IMR-90 (cell line): ENCODE measurements around the gene PRTFDC1. TPM values are rescaled to one million over a fixed set of nuclear protein-coding genes. Genes with fewer than 3 reads are reported as not detected.

Source experiments
- ATAC-seq: fragments of 200-7000 bp; cut with Tn5 transposase; 2 replicates; pipeline ENCODE4 v1.9.1; 2020; ENCODE audit warnings: low read depth, mild to moderate bottlenecking, moderate library complexity
- BruUV-seq: library from RNA; stranded (reverse); fragments of 400-500 nt; replicated peaks from 2 replicates; lab custom pipeline; 2021; lab: Mats Ljungman, UMichigan
- CTCF ChIA-PET: fragments of 300-600 bp; formaldehyde crosslinking; extraction: SDS; loops from one replicate; lab custom pipeline; 2021; ENCODE audit warnings: antibody characterized with exemption; lab: Yijun Ruan, JAX
- POLR2A ChIA-PET: fragments of 300-600 bp; sonication (Branson Sonifier 250); formaldehyde crosslinking; loops from one replicate; lab custom pipeline; 2022; ENCODE audit warnings: antibody characterized with exemption; ENCODE audit not compliant: unreplicated experiment; lab: Charles Lee
- DNase-seq: peaks from one replicate; pipeline ENCODE4 v3.0.0; 2013
- H2AFZ ChIP-seq: replicated peaks from 2 replicates; pipeline ENCODE3; 2013; ENCODE audit warnings: low read length, mild to moderate bottlenecking; ENCODE audit not compliant: poor library complexity
- H2AK5ac ChIP-seq: 2 replicates; pipeline ENCODE4 v1.6.1; 2013; ENCODE audit warnings: low read depth, low read length, inconsistent platforms
- H2AK9ac ChIP-seq: replicated peaks from 2 replicates; pipeline ENCODE3; 2013; ENCODE audit warnings: mild to moderate bottlenecking, low read depth, low read length, moderate library complexity; ENCODE audit not compliant: poor library complexity
- H2BK120ac ChIP-seq: 2 replicates; pipeline ENCODE4 v1.6.1; 2013; ENCODE audit warnings: low read depth, low read length, inconsistent platforms
- H2BK15ac ChIP-seq: 3 replicates; pipeline ENCODE4 v1.6.1; 2013; ENCODE audit warnings: low read depth, low read length, inconsistent platforms
- H2BK20ac ChIP-seq: 2 replicates; pipeline ENCODE4 v1.6.1; 2013; ENCODE audit warnings: low read depth, mild to moderate bottlenecking, inconsistent platforms, low read length, moderate library complexity
- H2BK5ac ChIP-seq: 2 replicates; pipeline ENCODE4 v1.6.1; 2013; ENCODE audit warnings: mild to moderate bottlenecking, low read depth, low read length, inconsistent platforms; ENCODE audit not compliant: poor library complexity, severe bottlenecking
- H3K14ac ChIP-seq: replicated peaks from 2 replicates; pipeline ENCODE4 v1.6.1; 2013; ENCODE audit warnings: low read depth, low read length, inconsistent platforms
- H3K18ac ChIP-seq: 2 replicates; pipeline ENCODE4 v1.6.1; 2013; ENCODE audit warnings: low read depth, low read length, control low read depth
- H3K23ac ChIP-seq: 2 replicates; pipeline ENCODE4 v1.6.1; 2013; ENCODE audit warnings: low read depth, low read length, inconsistent platforms
- H3K27ac ChIP-seq: 2 replicates; pipeline ENCODE4 v1.5.1; 2013; ENCODE audit warnings: mild to moderate bottlenecking, control low read depth, low read length; ENCODE audit not compliant: insufficient read depth
- H3K27me3 ChIP-seq: 2 replicates; pipeline ENCODE4 v1.6.1; 2013; ENCODE audit warnings: low read length; ENCODE audit not compliant: control insufficient read depth, insufficient read depth
- H3K36me3 ChIP-seq: 2 replicates; pipeline ENCODE4 v1.6.1; 2013; ENCODE audit warnings: low read length, mixed read lengths; ENCODE audit not compliant: control insufficient read depth, insufficient read depth
- H3K4ac ChIP-seq: 2 replicates; pipeline ENCODE4 v1.6.1; 2013; ENCODE audit warnings: low read depth, low read length, inconsistent platforms
- H3K4me1 ChIP-seq: 2 replicates; pipeline ENCODE4 v1.6.1; 2013; ENCODE audit warnings: low read length, mixed read lengths; ENCODE audit not compliant: control insufficient read depth, insufficient read depth
- H3K4me2 ChIP-seq: 2 replicates; pipeline ENCODE4 v1.6.1; 2013; ENCODE audit warnings: low read depth, mild to moderate bottlenecking, control low read depth, low read length, moderate library complexity
- H3K4me3 ChIP-seq: 2 replicates; pipeline ENCODE4 v1.5.1; 2013; ENCODE audit warnings: low read depth, mild to moderate bottlenecking, control low read depth, low read length, moderate library complexity; ENCODE audit not compliant: insufficient read depth
- H3K56ac ChIP-seq: 2 replicates; pipeline ENCODE4 v1.6.1; 2013; ENCODE audit warnings: low read length, inconsistent platforms; ENCODE audit not compliant: insufficient read depth; ENCODE audit errors: extremely low read depth
- H3K79me1 ChIP-seq, 2 experiments: 2 replicates each; pipeline ENCODE4 v1.6.1; 2013; ENCODE audit warnings: low read length in 2 of 2, inconsistent platforms in 1 of 2, low read depth in 1 of 2
- H3K9ac ChIP-seq: 2 replicates; pipeline ENCODE4 v1.6.1; 2013; ENCODE audit warnings: low read depth, low read length, control low read depth
- H3K9me1 ChIP-seq: 2 replicates; pipeline ENCODE4 v1.6.1; 2013; ENCODE audit warnings: low read length, inconsistent platforms; ENCODE audit not compliant: insufficient read depth
- H3K9me3 ChIP-seq: 2 replicates; pipeline ENCODE4 v1.6.1; 2013; ENCODE audit warnings: low read length; ENCODE audit not compliant: control insufficient read depth, insufficient read depth
- H4K20me1 ChIP-seq: 2 replicates; pipeline ENCODE4 v1.6.1; 2013; ENCODE audit warnings: low read length, inconsistent platforms; ENCODE audit not compliant: insufficient read depth
- H4K5ac ChIP-seq: 2 replicates; pipeline ENCODE4 v1.6.1; 2013; ENCODE audit warnings: mild to moderate bottlenecking, low read depth, low read length, control low read depth
- H4K8ac ChIP-seq, 2 experiments: 2 replicates each; pipeline ENCODE4 v1.6.1; 2013; ENCODE audit warnings: low read depth in 2 of 2, low read length in 2 of 2, control low read depth in 1 of 2, inconsistent platforms in 1 of 2
- H4K91ac ChIP-seq: 2 replicates; pipeline ENCODE4 v1.6.1; 2013; ENCODE audit warnings: low read depth, low read length, inconsistent platforms; ENCODE audit not compliant: insufficient read depth
- BHLHE40 ChIP-seq: fragments of 150-350 bp; IDR thresholded peaks from 2 replicates; pipeline ENCODE4 v1.6.1; 2016; ENCODE audit warnings: mild to moderate bottlenecking, low read depth, low read length
- CEBPB ChIP-seq: IDR thresholded peaks from 2 replicates; pipeline ENCODE4 v1.6.1; 2012; ENCODE audit warnings: low read depth, low read length, improper control_type of control experiment
- CHD1 ChIP-seq: IDR thresholded peaks from 2 replicates; pipeline ENCODE4 v1.6.1; 2012; ENCODE audit warnings: low read depth, low read length, improper control_type of control experiment
- FOS ChIP-seq: fragments of 150-350 bp; IDR thresholded peaks from 2 replicates; pipeline ENCODE4 v1.6.1; 2016; ENCODE audit warnings: low read depth, low read length
- MAFK ChIP-seq: IDR thresholded peaks from 2 replicates; pipeline ENCODE4 v1.6.1; 2012; ENCODE audit warnings: low read depth, low read length, improper control_type of control experiment
- MAZ ChIP-seq: IDR thresholded peaks from 2 replicates; pipeline ENCODE4 v1.6.1; 2012; ENCODE audit warnings: low read depth, mild to moderate bottlenecking, low read length, improper control_type of control experiment, moderate library complexity, borderline replicate concordance
- NFE2L2 ChIP-seq: fragments of 150-350 bp; IDR thresholded peaks from 2 replicates; pipeline ENCODE4 v1.6.1; 2016; ENCODE audit warnings: low read depth, mild to moderate bottlenecking, low read length
- POLR2A ChIP-seq: IDR thresholded peaks from 2 replicates; pipeline ENCODE4 v1.6.1; 2012; ENCODE audit warnings: mild to moderate bottlenecking, low read depth, low read length
- RCOR1 ChIP-seq: IDR thresholded peaks from 2 replicates; pipeline ENCODE4 v1.6.1; 2012; ENCODE audit warnings: mild to moderate bottlenecking, low read length, improper control_type of control experiment; ENCODE audit not compliant: insufficient replicate concordance
- RFX5 ChIP-seq: IDR thresholded peaks from 2 replicates; pipeline ENCODE4 v1.8.0; 2012; ENCODE audit warnings: low read depth, mild to moderate bottlenecking, low read length, moderate library complexity
- WGBS, 2 experiments: methylation state at CpG; one replicate each; pipeline versions ENCODE4 v1.1.5 to v1.1.7; 2013; ENCODE audit warnings: missing lambda C conversion rate in 2 of 2; ENCODE audit not compliant: insufficient read length in 1 of 2; ENCODE audit errors: extremely low coverage in 2 of 2; 5-methylcytosine and 5-hydroxymethylcytosine counted together
- dilution Hi-C: fragments of 300-500 bp; cut with HindIII; formaldehyde crosslinking; loops from one replicate; pipeline ENCODE4 v1.14.3; 2018; ENCODE audit warnings: low sequenced_read_pairs; ENCODE audit not compliant: unreplicated experiment
- in situ Hi-C: fragments of 300-500 bp; cut with MboI; formaldehyde crosslinking; loops from 3 replicates; pipeline ENCODE4 v1.14.3; 2019; ENCODE audit warnings: low sequenced_read_pairs, inconsistent platforms, mixed read lengths
- intact Hi-C: fragments of 100-400 bp; cut with micrococcal nuclease; formaldehyde crosslinking; loops from 2 replicates; pipeline ENCODE4 v1.10.0; 2022
- polyA plus RNA-seq, 3 experiments: library from polyadenylated mRNA; depleted of rRNA; stranded (reverse); fragments of >200 nt; gene quantifications; 2 replicates each; pipeline ENCODE4 v1.2.3, GENCODE V29; 2012; ENCODE audit warnings: low replicate concordance in 1 of 3
- total RNA-seq: library from RNA; depleted of rRNA; stranded (reverse); fragments of >200 nt; gene quantifications from 2 replicates; pipeline ENCODE4 v1.2.3, GENCODE V29; 2012
- TF ChIP-seq, protein P1 (sequence below): fragments of 150-350 bp; IDR thresholded peaks from 2 replicates; pipeline ENCODE4 v1.6.1; 2017; ENCODE audit warnings: mild to moderate bottlenecking, antibody characterized with exemption, low read length, low read depth
- TF ChIP-seq, protein P2 (sequence below): fragments of 150-350 bp; IDR thresholded peaks from 2 replicates; pipeline ENCODE4 v1.6.1; 2016; ENCODE audit warnings: low read depth, mild to moderate bottlenecking, low read length, moderate library complexity, borderline replicate concordance

Gene PRTFDC1
- total and polyA plus RNA-seq, 2 of the 4 experiments (the other 2 are of a cell fraction), result 12.3 to 17.9 TPM

DNA sequence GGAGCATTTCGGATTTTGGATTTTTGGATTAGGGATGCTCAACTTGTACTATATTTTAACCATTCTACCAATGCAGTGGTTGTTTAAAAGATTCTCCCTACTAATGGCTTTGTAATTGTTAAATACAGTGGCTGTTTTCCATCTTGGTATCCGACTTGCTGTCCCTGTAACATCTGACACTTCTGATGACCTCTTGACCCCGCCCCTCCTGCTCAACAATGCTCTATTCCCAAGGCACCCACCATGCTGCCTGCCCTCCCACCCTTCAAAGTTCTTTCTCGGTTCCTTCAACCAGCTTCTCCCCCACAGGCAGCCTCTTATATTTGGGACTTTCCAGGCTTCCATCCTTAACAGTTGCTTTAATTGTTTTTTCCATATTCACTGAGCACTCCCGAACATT is 2.0 kb downstream of the PRTFDC1 start:
- BruUV-seq, result no TSS peak

More for the DNA sequence above, 2.0 kb downstream of the PRTFDC1 start:
- Histone ChIP-seq H3K27ac (no peak overlapping the region), H3K36me3 (no peaks in the 10 kb centered on the region), H3K9me1 (peaks cover 7% of the 10 kb centered on the region; the same call in 1 of the 2 replicates), H2BK5ac (no peak overlapping the region), H3K79me1 (peaks cover 6 to 28% of the 10 kb centered on the region in 2 experiments; a peak in 3 of 4 replicates), H2BK120ac (no peak overlapping the region), H4K91ac (no peak overlapping the region), H2AFZ (no peak overlapping the region), H4K20me1 (no peaks in the 10 kb centered on the region), H3K23ac (no peak overlapping the region), H3K9ac (no peak overlapping the region), H3K9me3 (no peaks in the 10 kb centered on the region), H3K4ac (no peak overlapping the region), H3K14ac (no peak overlapping the region), H2BK20ac (no peak overlapping the region), H3K4me1 (peaks cover 21% of the 10 kb centered on the region), H2AK5ac (no peak overlapping the region), H3K4me2 (no peak overlapping the region), H2BK15ac (no peak overlapping the region), H3K18ac (no peak overlapping the region), H3K56ac (no peak overlapping the region), H4K8ac (no peak overlapping the region), H3K27me3 (no peaks in the 10 kb centered on the region), H4K5ac (no peak overlapping the region), H2AK9ac (no peak overlapping the region), H3K4me3 (no peak overlapping the region)
- ChIA-PET POLR2A (no interaction called here), CTCF (no interaction called here)
- no peak for DNase-seq
- dilution Hi-C loops (no loop called here), in situ Hi-C loops (loop anchor here (25.0 kb wide), 1 partner anchor 238 kb away; the partner anchor contains the start of gene ARHGAP21), intact Hi-C loops (loop anchor here (5.0 kb wide), 1 partner anchor 58 kb away; no protein-coding TSS in a partner anchor)
- no peak for TF ChIP-seq MAZ
- TF ChIP-seq, protein P1, sequence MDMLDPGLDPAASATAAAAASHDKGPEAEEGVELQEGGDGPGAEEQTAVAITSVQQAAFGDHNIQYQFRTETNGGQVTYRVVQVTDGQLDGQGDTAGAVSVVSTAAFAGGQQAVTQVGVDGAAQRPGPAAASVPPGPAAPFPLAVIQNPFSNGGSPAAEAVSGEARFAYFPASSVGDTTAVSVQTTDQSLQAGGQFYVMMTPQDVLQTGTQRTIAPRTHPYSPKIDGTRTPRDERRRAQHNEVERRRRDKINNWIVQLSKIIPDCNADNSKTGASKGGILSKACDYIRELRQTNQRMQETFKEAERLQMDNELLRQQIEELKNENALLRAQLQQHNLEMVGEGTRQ, result no peak
- no peak for TF ChIP-seq FOS
- TF ChIP-seq CEBPB, result no peak
- no peak for TF ChIP-seq NFE2L2
- no peak for TF ChIP-seq RCOR1
- TF ChIP-seq CHD1, result no peak
- TF ChIP-seq RFX5, result no peak
- TF ChIP-seq MAFK, result no peak
- TF ChIP-seq, protein P2, sequence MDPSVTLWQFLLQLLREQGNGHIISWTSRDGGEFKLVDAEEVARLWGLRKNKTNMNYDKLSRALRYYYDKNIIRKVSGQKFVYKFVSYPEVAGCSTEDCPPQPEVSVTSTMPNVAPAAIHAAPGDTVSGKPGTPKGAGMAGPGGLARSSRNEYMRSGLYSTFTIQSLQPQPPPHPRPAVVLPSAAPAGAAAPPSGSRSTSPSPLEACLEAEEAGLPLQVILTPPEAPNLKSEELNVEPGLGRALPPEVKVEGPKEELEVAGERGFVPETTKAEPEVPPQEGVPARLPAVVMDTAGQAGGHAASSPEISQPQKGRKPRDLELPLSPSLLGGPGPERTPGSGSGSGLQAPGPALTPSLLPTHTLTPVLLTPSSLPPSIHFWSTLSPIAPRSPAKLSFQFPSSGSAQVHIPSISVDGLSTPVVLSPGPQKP, result no peak
- no peak for TF ChIP-seq POLR2A
- TF ChIP-seq BHLHE40, result no peak
- no peak for ATAC-seq
- WGBS, 2 experiments, result 100% methylated on average over 1 of the region's 5 CpGs; no CpG with 5 or more reads in 1 of the 2 experiments
